ENCODE results near the gene NR2E3. TPM values are rescaled to one million over a fixed set of nuclear protein-coding genes. Genes with fewer than 3 reads are reported as not detected.

The NR2E3 gene
- total RNA-seq, 2 experiments from 2014 or later, result not detected

DNA sequence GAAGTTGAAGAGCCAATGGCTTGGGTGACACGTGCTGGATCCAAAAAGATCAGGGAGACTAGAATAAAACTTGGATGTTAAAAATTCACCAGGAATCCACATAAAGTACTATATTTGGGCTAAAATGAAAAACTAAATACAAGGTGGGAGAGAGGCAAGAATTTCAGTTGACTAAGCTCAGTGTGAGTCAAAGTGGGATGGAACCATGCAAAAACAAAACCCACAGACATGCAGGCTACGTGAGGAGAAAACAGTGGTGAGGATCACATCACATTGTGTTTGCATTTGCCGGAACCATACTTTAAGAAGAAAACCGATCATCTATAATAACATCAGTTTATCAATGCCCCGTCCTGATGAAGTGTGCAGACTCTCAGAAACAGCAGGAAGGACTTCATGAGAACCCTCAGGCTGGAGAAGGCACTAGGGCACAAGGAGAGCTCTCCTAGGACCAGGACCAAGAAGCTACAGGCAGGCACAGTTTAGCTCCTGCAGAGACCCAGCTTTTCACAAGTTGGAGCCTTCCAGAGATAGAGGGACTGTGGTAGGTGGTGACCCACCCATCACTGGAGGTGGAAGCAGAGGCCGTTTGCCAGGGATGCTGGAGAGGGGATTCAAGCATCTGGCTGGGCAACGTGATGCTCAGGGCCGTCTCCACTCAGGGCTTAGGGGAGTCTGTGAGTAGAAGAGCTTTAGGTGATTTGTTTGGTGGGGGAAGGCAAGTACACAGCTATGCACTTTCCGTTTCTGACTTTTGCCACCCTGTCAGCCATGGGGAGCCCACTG lies 29.0 kb upstream of the NR2E3 start:
- H3K27me3 Mint-ChIP-seq (ENCODE audit: low read depth), result peaks cover 11% of the 10 kb centered on the region
- H3K36me3 Mint-ChIP-seq (ENCODE audit: low read depth), result no peaks in the 10 kb centered on the region
- ChIA-PET CTCF (interaction anchor here (1.0 to 4.0 kb wide), 10 partner anchors 10 to 387 kb away, joined by 3 to 16 read pairs (median 4); no protein-coding TSS in a partner anchor), POLR2A (no interaction called here)
- no peak for ATAC-seq
- H3K27ac Mint-ChIP-seq, result no peak overlapping the region
- H3K4me3 Mint-ChIP-seq, result no peak overlapping the region
- DNase-seq, result no peak
- H3K9me3 Mint-ChIP-seq (ENCODE audit: insufficient read depth), result no peaks in the 10 kb centered on the region
- H3K4me1 Mint-ChIP-seq (ENCODE audit: low read depth), result peaks cover 5% of the 10 kb centered on the region

DNA sequence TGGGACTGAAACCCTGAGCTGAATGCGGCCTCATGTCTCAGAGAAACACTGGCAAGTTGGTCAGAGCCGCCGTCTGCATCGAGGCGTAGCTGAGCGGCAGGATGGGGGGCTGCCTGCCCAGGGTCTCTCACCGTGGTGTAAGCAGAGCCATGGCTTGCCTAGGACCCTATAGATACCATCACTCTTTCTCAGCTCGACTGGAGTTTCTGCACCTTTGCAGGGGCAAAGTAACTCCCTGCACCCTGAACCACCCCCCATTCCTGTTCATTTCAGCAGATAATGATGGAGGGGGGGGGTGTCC lies 28.4 kb upstream of the NR2E3 start:
- no peak overlapping the region for H3K4me3 Mint-ChIP-seq
- peaks cover 9% of the 10 kb centered on the region for H3K27me3 Mint-ChIP-seq (ENCODE audit: low read depth)
- H3K36me3 Mint-ChIP-seq (ENCODE audit: low read depth), result no peaks in the 10 kb centered on the region
- ChIA-PET CTCF (interaction anchor here (1.0 to 4.0 kb wide), 3 partner anchors 23 to 374 kb away, joined by 5 to 16 read pairs (median 5); no protein-coding TSS in a partner anchor), POLR2A (no interaction called here)
- peaks cover 5% of the 10 kb centered on the region for H3K4me1 Mint-ChIP-seq (ENCODE audit: low read depth)
- H3K27ac Mint-ChIP-seq, result no peak overlapping the region
- H3K9me3 Mint-ChIP-seq (ENCODE audit: insufficient read depth), result no peaks in the 10 kb centered on the region
- no peak for ATAC-seq
- DNase-seq, result no peak

DNA sequence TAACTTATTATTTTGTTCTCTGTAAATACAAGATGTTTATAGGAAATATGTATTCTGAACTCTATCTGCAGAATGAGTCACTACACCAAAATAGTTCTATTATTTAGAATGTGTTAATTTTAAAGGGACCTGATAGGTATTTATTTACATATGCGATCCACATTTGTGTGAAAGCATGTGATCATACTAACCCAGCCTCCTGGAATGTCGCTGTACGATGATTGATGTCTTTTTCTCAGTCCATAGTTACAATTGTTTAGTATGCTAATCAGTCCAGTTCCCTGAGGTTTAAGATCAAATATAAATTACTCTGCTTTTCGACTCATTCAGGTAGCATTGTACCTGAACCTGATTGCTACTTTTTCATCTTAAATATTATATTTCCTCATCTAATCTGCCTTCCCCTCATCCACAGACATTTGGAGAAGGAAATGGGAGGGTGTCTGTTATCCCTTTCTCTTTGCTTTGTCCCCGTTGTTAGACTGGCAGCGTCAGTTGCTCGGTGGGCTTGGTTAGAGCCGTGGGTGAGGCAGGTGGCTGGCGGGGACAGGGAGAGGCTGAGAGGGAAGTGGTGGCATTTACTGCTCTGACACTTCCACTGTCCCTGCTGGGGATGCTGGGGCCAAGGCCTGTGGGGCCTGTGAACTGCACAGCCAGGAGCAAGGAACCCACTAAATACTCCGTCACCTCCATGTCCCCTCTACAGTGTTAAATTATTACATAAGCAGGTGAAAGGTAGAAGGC lies 27.8 kb upstream of the NR2E3 start:
- Mint-ChIP-seq H3K9me3 (ENCODE audit: insufficient read depth) (no peaks in the 10 kb centered on the region), H3K4me1 (ENCODE audit: low read depth) (peaks cover 5% of the 10 kb centered on the region), H3K36me3 (ENCODE audit: low read depth) (no peaks in the 10 kb centered on the region), H3K4me3 (no peak overlapping the region), H3K27me3 (ENCODE audit: low read depth) (peaks cover 9% of the 10 kb centered on the region), H3K27ac (no peak overlapping the region)
- POLR2A ChIA-PET, result no interaction called here
- CTCF ChIA-PET, result interaction anchor here (4.0 kb wide), 1 partner anchor 373 kb away, joined by 16 read pairs; no protein-coding TSS in a partner anchor
- DNase-seq, result no peak
- no peak for ATAC-seq

DNA sequence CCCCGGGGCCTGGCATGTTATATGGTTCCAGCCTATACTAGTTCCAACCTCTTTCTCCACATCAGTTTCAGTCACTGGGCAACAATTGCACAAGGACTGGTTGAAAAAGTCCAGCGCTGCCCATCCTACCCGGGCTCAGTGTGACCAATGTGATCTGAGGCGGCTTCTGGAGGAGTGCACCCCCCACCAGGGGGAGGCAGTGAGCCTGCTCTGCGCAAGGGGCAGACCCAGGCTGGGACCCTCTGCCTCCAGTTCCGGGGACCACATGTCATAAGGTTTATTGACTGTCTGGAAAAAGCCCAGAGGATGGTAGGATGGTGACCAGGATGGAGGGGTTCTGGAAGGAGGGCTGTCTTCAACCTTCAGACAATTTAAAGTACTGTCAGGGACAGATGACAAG lies 25.6 kb upstream of the NR2E3 start:
- ChIA-PET POLR2A (no interaction called here), CTCF (interaction anchor here (0.7 to 1.2 kb wide), 4 partner anchors 16 to 393 kb away, joined by 3 to 4 read pairs (median 3); no protein-coding TSS in a partner anchor)
- H3K36me3 Mint-ChIP-seq (ENCODE audit: low read depth), result no peaks in the 10 kb centered on the region
- ATAC-seq (no peak), DNase-seq (no peak)
- H3K4me3 Mint-ChIP-seq, result no peak overlapping the region
- H3K9me3 Mint-ChIP-seq (ENCODE audit: insufficient read depth), result no peaks in the 10 kb centered on the region
- H3K4me1 Mint-ChIP-seq (ENCODE audit: low read depth), result peaks cover 5% of the 10 kb centered on the region
- peaks cover 9% of the 10 kb centered on the region for H3K27me3 Mint-ChIP-seq (ENCODE audit: low read depth)
- no peak overlapping the region for H3K27ac Mint-ChIP-seq

DNA sequence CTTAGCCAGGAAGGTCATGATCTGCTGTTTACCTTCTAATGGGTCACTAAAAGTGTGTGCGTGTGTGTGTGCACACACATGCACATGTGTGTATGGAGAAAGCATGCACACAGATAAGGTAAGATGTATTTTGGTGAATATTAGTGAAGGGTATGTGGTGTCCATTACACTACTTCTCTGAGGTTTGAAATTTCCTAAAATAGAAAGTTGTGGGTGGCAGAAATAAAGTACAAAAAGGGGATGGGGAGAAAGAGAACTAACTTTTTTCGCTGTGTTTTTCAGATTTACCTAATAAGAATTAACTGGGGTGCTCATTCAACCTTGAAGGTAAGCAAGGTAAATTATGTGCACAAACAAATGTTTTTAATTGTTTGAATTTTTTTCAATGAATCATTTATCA lies 24.4 kb upstream of the NR2E3 start:
- peaks cover 9% of the 10 kb centered on the region for H3K27me3 Mint-ChIP-seq (ENCODE audit: low read depth)
- no peak overlapping the region for H3K27ac Mint-ChIP-seq
- ChIA-PET POLR2A (no interaction called here), CTCF (interaction anchor here (0.9 to 1.4 kb wide), 3 partner anchors 18 to 368 kb away, joined by 3 read pairs; no protein-coding TSS in a partner anchor)
- no peaks in the 10 kb centered on the region for H3K9me3 Mint-ChIP-seq (ENCODE audit: insufficient read depth)
- ATAC-seq (no peak), DNase-seq (no peak)
- no peaks in the 10 kb centered on the region for H3K36me3 Mint-ChIP-seq (ENCODE audit: low read depth)
- no peak overlapping the region for H3K4me3 Mint-ChIP-seq
- no peaks in the 10 kb centered on the region for H3K4me1 Mint-ChIP-seq (ENCODE audit: low read depth)

DNA sequence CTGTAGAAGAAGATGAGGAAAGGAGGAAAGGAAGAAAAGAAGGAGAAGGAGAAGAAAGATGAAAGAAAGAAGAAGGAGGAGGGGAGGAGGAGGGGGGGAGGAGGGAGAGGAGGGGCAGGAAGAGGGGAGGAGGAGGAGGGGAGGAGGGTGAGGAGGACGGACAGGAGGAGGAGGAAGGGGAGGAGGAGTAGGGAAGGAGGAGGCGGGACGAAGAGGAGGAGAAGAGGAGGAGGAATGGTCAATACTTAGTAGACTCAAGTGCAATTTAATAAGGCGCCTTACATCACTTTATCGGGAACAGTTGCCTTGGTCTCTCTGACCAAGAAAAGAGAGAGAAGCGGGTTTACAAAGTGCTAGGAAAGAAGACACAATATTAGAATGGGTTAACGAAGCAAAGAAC lies 23.7 kb upstream of the NR2E3 start:
- Mint-ChIP-seq H3K4me3 (no peak overlapping the region), H3K27ac (no peak overlapping the region), H3K4me1 (ENCODE audit: low read depth) (no peaks in the 10 kb centered on the region), H3K36me3 (ENCODE audit: low read depth) (no peaks in the 10 kb centered on the region), H3K27me3 (ENCODE audit: low read depth) (peaks cover 6% of the 10 kb centered on the region), H3K9me3 (ENCODE audit: insufficient read depth) (no peaks in the 10 kb centered on the region)
- DNase-seq, result no peak
- no peak for ATAC-seq
- POLR2A ChIA-PET, result no interaction called here
- CTCF ChIA-PET, result interaction anchor here (1.4 kb wide), 1 partner anchor 35 kb away, joined by 3 read pairs; no protein-coding TSS in a partner anchor

DNA sequence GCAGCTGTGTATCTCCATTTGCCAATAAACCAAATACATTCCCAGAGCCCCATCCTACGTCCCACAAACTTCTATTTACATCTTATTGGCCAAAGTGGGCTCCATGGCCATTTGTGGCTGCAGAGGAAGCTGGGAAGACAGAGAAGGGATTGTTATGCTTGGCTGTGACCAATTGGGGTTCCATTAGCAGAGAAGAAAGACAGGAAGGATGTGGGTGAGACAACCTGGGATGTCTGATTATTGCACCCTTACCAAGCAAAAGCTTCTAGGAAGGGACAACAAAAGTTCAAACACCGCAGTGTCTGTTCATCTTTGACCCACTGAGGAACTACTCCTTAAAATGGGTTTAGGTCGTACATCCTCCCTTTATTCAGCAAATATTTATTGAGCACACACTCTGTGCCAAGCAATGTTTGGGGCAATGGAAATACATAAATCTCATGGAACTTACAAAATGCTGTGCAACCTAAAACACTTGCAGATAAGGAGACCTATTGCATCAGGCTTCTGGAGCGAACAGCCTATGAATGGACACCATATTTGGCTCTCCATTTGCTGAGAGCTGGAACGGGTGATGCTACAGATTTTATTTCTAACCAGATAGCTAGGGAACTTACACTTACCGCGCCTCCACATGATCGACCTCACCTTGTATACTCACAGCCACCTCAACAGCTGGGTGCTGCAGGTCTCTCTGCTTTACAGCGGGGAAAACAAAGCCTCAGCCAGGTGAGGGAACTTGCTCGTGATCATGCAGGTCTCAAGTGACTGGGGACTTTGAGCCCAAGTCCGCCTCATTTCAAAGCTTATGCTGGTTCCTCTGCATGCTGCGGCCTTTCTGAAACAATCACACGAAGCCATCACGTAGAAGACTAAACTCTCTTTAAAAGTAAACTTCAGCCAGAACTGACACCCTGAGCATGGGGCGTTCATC lies 21.4 kb upstream of the NR2E3 start:
- Mint-ChIP-seq H3K36me3 (ENCODE audit: low read depth) (no peaks in the 10 kb centered on the region), H3K9me3 (ENCODE audit: insufficient read depth) (no peaks in the 10 kb centered on the region), H3K4me1 (ENCODE audit: low read depth) (no peaks in the 10 kb centered on the region), H3K27ac (no peak overlapping the region), H3K27me3 (ENCODE audit: low read depth) (peaks cover 6% of the 10 kb centered on the region), H3K4me3 (no peak overlapping the region)
- POLR2A ChIA-PET, result no interaction called here
- no peak for ATAC-seq
- DNase-seq, result no peak
- CTCF ChIA-PET, result no interaction called here

DNA sequence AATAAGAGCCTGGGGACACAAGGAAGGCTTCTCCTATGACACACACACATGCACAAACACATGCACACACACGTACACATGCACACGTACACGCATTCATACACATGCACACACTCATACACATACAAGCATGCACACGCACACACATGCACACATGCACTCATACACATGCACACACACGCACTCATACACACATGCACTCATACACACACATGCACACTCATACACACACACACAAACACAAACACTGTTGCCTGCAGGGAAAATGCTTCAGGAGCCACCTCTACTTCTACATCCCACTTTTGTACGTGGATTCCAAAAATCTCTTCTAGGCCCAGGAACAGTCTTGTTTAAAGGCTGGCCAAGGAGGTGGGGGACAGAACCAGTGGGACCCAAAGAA lies 20.7 kb upstream of the NR2E3 start:
- CTCF ChIA-PET, result no interaction called here
- H3K27me3 Mint-ChIP-seq (ENCODE audit: low read depth), result peaks cover 5% of the 10 kb centered on the region
- no peak overlapping the region for H3K27ac Mint-ChIP-seq
- POLR2A ChIA-PET, result no interaction called here
- no peaks in the 10 kb centered on the region for H3K36me3 Mint-ChIP-seq (ENCODE audit: low read depth)
- no peaks in the 10 kb centered on the region for H3K4me1 Mint-ChIP-seq (ENCODE audit: low read depth)
- no peak for DNase-seq
- no peak overlapping the region for H3K4me3 Mint-ChIP-seq
- ATAC-seq, result no peak
- no peaks in the 10 kb centered on the region for H3K9me3 Mint-ChIP-seq (ENCODE audit: insufficient read depth)

DNA sequence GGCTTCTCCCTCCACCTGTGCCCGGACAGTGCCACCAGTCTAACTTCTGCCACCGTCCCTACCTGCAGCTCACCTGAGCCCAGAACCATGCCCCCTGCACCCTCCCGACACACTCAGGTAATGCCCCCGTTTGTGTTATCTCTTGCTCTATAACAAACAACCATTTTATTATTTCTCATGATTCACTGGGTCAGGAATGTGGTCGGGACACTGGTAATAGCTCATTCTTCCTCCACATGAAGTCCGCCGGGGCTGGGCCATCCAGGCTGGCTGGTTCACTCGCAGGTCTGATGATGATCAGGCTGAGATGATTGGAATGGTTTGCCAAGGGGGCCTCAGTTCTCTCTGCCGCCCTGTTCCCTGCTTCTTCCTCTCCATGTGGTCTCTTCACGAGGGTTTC lies 20.3 kb upstream of the NR2E3 start:
- no peaks in the 10 kb centered on the region for H3K4me1 Mint-ChIP-seq (ENCODE audit: low read depth)
- H3K9me3 Mint-ChIP-seq (ENCODE audit: insufficient read depth), result no peaks in the 10 kb centered on the region
- DNase-seq, result no peak
- CTCF ChIA-PET, result interaction anchor here (1.7 kb wide), 1 partner anchor 10 kb away, joined by 3 read pairs; no protein-coding TSS in a partner anchor
- no peaks in the 10 kb centered on the region for H3K36me3 Mint-ChIP-seq (ENCODE audit: low read depth)
- POLR2A ChIA-PET, result no interaction called here
- H3K27me3 Mint-ChIP-seq (ENCODE audit: low read depth), result peaks cover 2% of the 10 kb centered on the region
- no peak overlapping the region for H3K27ac Mint-ChIP-seq
- no peak for ATAC-seq
- H3K4me3 Mint-ChIP-seq, result no peak overlapping the region

DNA sequence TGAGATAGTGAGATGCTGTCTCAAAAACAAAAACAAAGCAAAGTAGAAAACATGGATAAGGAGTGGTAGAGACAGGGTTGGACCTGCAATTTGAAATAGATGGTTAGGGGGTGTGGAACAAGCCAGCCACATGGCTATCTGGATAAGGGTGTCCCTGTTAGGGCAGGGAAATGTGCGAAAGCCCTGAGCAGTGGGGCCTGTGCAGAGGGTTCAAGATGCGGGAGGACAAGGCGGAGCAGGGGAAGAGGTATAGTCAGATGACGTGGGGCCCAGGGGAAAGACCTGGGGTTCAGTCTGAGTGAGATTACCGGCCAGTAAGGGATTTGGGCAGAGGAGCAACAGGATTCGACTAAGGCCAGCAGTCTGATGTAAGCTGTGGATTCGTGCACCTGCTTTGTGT lies 18.4 kb upstream of the NR2E3 start:
- Mint-ChIP-seq H3K4me3 (no peak overlapping the region), H3K4me1 (ENCODE audit: low read depth) (no peaks in the 10 kb centered on the region), H3K36me3 (ENCODE audit: low read depth) (no peaks in the 10 kb centered on the region), H3K9me3 (ENCODE audit: insufficient read depth) (no peaks in the 10 kb centered on the region), H3K27me3 (ENCODE audit: low read depth) (no peaks in the 10 kb centered on the region), H3K27ac (no peak overlapping the region)
- ChIA-PET POLR2A (no interaction called here), CTCF (interaction anchor here (1.7 kb wide), 1 partner anchor 11 kb away, joined by 3 read pairs; no protein-coding TSS in a partner anchor)
- DNase-seq (no peak), ATAC-seq (no peak)

DNA sequence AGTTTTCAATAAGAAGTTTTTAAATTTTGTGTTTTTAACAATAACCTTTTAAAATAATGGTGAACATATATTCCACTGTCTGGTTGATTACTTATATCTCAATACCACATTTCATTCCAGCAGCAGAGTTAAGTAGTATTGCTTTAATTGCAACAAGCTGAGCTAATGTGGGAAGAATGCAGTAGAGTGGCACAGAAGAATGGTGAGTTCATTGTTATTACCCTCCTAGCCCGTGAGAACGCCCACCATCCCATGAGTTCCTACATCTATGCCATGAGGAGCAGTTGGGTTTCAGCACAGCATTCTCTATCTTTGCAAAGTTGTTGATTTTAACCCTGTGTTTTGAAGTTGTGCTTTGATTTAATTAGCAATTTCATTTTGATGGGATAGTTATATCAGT lies 17.8 kb upstream of the NR2E3 start:
- Mint-ChIP-seq H3K4me3 (no peak overlapping the region), H3K4me1 (ENCODE audit: low read depth) (no peaks in the 10 kb centered on the region), H3K36me3 (ENCODE audit: low read depth) (no peaks in the 10 kb centered on the region), H3K27ac (no peak overlapping the region), H3K9me3 (ENCODE audit: insufficient read depth) (no peaks in the 10 kb centered on the region), H3K27me3 (ENCODE audit: low read depth) (no peaks in the 10 kb centered on the region)
- DNase-seq, result no peak
- ATAC-seq, result no peak
- ChIA-PET CTCF (no interaction called here), POLR2A (no interaction called here)
